ENCODE measurements around the gene PLXNC1.

The PLXNC1 gene

GRCh38 chr12:94163850-94164249 lies 15.5 kb downstream of the PLXNC1 start:
- DNase-seq: no peak

DNA sequence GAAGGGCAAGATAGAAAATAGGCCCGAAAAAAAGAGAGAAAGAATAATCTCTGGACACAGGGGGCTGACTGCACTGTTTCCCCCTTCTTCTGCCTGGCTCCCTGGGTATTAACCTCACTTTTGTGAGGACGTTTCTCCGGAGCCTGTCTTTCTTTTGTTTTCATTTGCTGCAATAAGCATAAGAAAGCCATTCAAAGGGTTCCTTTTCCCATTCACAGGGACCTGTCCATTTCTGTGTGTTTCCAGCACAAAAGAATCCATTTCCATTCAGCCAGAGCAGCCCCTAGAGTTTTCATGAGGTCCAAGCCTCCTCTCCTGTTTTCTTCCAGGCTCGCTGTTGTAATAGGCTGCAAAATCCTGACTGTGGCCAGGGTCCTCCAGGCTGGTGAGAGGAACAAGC lies 16.8 kb downstream of the PLXNC1 start:
- DNase-seq: no peak

- no peak for DNase-seq
Observed at GRCh38 chr12:94165670-94166364, 17.4 kb downstream of the PLXNC1 start.

DNA sequence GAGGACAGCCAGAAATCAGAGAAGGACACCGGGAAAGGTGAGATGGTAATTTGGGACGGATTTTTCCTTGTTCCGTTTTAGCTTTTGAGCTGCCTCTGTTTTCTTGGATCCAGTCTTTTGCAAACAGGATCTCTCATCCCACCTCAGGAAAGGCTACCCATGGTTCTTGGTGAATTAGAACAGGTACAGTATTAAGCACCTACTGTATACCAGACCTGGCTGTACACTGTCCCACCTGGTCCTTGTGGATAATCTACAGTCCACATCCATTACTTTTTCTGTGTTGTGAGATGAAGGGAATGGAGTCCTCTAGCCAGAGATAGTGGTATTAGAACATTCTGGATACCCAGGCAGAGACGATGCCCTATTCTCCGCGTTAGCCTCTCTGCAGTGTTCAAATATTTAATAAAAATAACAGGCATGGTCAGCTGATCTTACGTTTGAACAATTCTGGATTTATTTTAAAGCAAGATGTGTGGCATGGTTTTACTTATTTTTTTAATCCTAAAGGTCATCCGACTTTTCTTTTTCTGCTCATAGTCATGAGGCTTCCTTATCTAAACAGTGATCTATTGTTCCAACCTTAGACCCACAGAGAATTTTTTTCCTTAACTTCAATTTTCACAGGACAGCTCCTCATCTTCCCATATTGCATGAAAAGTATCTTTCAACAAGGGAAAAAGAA lies 18.8 kb downstream of the PLXNC1 start:
- DNase-seq: no peak

- no peak for DNase-seq
Observed at GRCh38 chr12:94167756-94168416, 19.5 kb downstream of the PLXNC1 start.

- DNase-seq: no peak
Observed at GRCh38 chr12:94169495-94169894, 21.1 kb downstream of the PLXNC1 start.

DNA sequence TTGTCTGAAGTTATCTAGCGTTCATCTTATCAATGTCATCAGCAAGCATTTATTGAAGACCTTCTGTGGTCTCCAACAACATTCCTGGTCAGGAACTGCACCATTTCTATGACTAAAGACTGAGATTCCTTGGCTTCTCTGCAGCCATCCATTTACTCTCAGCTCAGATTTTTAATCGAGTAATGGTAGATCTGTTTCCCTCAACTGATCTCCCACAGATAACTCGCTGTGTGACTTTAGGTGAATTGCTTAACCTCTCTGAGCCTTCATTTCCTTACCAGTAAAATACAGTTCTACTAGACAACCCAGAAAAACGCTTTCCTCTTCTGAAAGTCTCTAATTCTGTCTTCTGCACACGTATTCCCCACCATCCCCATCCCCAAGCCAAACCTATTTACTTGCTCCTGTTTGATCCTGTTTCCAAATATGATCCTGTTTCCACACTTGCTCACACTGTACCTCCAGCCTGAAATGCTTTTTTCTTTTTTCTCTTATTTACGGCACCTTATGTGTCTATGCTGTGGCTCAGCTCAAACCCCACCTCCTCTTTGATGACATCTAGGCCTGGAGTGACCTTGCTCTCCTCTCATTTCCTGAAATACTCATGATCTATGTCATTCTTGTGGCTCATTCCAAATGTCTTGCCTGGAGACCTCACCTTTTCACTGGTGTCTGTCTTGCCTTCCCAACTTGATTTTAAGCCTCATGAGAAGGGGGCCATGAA lies 21.8 kb downstream of the PLXNC1 start:
- no peak for DNase-seq

DNA sequence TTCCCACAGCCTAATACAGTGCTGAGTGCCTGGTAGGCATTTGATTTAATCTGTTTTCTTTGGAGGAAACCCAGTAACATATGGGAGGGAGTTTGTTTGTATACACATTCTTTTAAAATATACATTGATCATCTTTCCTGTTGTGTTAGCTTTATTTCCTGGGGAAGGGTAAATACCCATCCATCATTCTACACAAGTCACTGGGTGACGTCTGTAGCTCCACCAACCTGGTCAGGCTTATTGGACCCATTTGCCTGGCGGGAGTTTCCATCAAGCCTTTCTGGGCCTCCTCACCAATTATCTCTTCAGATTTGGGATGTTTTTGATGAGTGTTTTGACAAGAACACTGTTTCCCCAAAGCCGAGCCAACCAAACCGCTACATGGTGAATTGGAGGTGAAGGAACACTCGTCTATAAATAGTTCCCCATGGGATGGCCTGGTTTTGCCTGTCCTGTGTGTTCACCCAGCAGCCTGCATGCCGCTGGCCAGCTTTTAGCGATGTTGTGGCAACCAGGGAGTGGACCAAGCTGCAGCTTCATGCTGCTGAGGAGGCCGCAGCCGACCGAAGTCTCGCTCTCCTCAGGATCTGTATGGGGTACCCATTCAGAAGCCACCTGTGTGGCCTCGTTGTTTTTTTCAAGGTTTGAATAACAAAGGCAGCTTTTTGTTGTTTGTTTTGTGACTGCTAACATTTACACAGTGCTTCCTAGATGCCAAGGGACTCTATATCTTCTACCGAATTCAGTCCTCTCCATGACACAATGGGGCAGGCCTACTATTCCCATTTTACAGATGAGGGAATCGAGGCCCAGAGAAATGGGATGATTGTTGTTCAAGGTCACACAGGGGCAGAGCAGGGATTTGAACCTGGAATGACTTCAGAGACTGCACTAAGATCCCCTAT lies 22.6 kb downstream of the PLXNC1 start:
- no peak for DNase-seq

DNA sequence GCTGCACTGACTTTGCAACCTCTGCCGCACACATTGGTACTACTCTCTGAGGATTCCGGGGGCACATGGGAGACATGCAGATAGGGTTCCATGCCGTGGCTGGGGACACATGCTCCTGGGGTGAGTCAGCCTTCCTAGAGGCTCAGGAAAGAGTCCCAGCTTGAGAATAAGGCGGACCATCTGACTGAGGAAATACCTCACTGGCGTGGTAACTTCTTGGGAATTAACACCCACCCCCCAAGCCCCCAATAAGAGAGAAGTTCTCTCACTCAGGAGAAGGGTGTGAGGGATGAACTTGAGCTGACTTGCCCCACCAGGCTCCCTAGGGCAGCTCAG lies 23.2 kb downstream of the PLXNC1 start:
- no peak for DNase-seq

- no peak for DNase-seq
Observed at GRCh38 chr12:94172031-94172430, 23.7 kb downstream of the PLXNC1 start.

- DNase-seq: no peak
Observed at GRCh38 chr12:94172973-94173372, 24.6 kb downstream of the PLXNC1 start.

GRCh38 chr12:94173660-94174265 lies 25.4 kb downstream of the PLXNC1 start:
- DNase-seq: no peak

DNA sequence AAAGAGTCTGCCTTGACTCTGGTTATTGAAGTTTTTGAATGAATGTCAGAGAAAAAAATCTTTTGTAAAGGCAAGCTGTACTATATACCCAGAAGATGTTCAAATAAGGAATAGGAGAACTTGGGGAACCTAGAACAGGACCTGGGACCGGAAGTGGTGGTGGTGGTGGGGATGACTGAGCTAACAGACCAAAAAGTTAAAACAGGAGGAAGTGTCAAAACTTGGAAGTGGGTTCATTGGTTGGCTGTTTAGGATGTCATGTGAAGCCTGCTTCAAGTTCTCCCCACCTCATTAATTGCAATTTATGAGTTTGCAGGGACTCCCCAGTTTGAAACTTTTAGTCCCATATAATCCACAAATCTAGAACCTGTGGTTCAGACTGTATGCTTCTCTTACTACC lies 26.2 kb downstream of the PLXNC1 start:
- no peak for DNase-seq

- DNase-seq: no peak
Observed at GRCh38 chr12:94175763-94176668, 27.6 kb downstream of the PLXNC1 start.

GRCh38 chr12:94178054-94178453 lies 29.7 kb downstream of the PLXNC1 start:
- no peak for DNase-seq

DNA sequence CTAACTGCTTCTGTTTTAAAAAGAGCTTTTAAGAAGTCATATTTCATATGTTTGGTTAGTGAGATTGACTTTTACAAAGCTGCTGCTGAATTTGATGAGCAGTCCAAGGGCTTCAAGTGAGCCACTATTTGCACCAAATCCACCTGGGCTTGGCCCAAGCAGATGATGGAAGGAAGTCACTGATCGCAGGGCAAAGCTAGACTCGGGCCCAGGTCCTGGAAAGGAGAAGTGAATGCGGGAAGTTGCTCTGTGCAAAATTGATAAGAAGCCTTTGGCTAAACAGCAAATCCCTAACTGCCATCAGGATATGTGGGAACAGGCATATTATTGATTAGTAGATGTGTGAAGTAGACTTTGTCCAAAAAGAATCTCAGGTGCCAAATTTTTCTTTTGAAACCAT lies 30.5 kb downstream of the PLXNC1 start:
- no peak for DNase-seq

GRCh38 chr12:94179723-94180122 lies 31.3 kb downstream of the PLXNC1 start:
- no peak for DNase-seq

GRCh38 chr12:94180558-94181296 lies 32.4 kb downstream of the PLXNC1 start:
- no peak for DNase-seq

DNA sequence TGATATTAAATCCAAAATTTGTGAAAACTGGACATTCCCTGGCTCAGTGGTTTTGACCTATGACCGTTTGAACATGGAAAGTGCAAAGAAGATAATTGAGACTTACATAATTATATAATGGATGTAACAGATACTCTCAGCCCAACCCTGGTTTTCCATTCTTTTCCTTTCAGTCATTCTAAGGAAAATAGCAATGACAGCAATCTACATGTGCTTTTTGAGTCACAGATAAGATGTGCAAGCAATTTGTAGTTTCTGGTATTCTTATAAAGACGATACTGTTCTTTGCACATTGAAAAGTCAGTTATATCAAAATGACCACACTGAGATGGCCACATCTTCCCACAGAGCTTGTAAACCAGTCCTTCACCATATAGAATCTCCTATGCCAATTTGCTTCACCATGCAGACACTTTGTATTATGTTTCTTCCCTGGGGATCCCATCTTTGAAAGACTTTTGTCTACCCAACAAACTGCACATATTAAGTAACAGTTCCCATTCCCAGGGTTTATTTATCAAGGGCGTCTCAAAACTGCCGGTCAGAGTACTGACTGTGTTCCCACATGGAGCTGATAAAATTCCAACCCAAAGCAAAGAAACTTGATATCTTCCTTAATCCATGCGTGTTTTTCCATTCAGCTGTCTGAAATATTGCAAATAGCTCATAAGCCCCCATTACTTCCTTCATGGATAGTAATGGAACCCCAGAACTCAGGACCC lies 34.8 kb downstream of the PLXNC1 start:
- DNase-seq: no peak
